HG03175 (cell line): ENCODE results near the gene MSI2.

Source experiments
- ATAC-seq: cut with Tn5 transposase; IDR thresholded peaks from one replicate; pipeline ENCODE4 v1.9.1; 2021; ENCODE audit warnings: mild to moderate bottlenecking, moderate library complexity; ENCODE audit not compliant: unreplicated experiment

Gene MSI2

DNA sequence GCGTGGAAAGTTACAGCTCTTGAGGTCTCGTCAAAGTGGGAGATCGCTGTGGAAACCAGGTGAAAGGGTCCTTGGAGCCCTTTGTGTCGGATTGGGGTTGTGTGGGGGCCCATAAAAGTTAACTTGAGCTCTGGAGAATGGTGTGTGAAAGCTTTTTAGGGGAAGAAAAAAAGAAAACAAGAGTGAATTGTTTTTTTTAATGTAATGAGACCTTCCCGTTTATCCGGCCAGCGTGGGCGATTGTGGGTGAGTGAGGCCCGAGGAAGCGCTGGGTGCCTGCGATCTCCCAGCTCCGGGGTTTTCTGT is 150.6 kb downstream of the MSI2 start:
- no peak for ATAC-seq

GRCh38 chr17:57407287-57408070 is 151.2 kb downstream of the MSI2 start:
- no peak for ATAC-seq

DNA sequence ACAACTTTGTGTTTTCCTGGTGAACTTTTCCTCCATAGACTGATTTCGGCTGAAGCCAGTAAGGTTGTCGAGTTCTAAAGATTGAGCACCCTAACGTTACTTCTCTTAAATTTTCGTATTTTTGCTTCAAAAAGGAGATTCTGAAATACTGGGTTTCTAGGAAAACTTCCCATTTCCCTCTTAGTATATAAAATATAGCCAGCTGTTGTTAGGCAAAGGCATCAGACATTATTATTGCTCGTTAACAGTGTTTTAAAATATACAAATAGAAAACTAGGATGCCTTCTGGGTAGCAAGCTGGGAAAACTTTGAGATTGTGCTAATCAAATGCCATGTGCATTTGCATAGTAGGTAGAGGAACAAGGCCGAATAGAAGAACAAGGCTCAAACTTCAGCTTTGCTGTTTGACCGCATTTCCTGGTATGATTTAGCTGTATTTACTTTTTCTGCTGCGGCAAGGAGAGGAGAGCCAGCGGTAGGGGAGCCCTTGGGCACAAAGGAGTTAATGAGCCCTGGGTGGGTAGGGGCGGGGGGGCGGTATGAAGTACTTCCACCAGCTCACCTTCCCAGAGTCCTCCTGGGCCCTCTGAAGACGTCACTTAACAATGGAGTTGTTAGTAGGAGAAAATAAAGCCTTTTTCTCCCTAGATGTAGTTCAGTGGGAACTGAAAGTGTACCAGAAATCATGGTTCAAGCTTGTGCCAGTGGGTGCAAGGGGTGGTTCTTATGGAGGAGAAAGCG is 151.9 kb downstream of the MSI2 start:
- no peak for ATAC-seq

GRCh38 chr17:57410169-57410568 is 153.8 kb downstream of the MSI2 start:
- no peak for ATAC-seq

- no peak for ATAC-seq
Observed at GRCh38 chr17:57412520-57413096, 156.3 kb downstream of the MSI2 start.

- ATAC-seq = no peak
Observed at GRCh38 chr17:57413848-57414651, 157.7 kb downstream of the MSI2 start.

GRCh38 chr17:57415751-57416207 is 159.5 kb downstream of the MSI2 start:
- ATAC-seq = no peak

GRCh38 chr17:57416369-57416768 is 160.0 kb downstream of the MSI2 start:
- no peak for ATAC-seq

DNA sequence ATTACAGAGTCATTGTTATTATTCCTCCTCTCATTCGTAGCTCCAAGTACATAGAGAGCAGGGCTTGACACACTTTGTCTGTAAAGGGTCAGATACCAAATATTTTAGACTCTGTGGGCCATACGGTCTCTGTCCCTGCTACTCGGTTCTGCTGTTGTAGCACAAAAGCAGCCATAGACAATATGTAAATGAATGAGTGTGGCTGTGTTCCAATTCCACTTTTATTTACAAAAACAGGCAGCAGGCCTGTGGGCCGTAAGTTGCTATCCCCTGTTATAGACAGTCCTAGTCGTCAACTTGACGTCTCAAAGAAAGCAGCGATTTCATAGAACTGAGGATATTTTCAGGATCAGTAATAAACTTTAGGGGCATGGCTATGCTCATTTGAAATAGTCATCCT is 161.6 kb downstream of the MSI2 start:
- ATAC-seq = no peak

DNA sequence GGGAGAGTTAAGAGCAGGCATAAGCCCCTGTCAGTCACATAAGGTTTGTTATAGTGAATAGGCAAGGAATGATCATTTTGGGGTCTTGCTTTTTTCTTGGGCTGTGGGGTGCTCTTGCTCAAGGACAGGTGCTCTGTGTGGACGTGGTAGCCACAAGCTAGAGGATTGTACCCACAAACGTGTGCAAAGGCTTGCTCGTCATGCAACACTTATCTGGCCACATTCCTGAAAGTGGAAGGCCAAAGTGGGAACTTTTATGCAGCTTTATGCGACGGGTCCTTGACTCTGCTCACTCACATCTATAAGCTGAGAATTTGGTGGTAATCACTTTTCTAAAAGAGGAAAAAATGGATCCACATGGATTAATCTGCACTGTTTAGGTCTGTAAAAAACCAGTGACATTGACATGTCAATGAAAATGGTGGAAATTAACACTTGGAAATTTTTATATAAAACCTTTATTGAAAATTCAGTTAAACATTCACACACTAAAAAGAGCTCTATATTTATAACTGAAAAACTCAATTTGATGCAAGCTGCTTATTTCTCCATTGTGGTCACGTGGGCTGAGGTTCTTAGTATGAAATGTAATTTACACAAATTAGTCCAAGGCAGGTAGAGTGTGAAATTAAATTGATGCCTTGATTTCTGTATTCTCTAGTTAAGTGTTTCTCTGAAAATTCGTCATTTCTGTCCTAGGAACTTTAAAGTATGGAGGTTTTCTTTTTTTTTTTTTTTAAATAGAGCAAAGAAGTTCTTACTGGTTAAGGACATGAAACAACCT is 162.3 kb downstream of the MSI2 start:
- ATAC-seq = no peak

GRCh38 chr17:57419940-57420550 is 163.7 kb downstream of the MSI2 start:
- no peak for ATAC-seq

DNA sequence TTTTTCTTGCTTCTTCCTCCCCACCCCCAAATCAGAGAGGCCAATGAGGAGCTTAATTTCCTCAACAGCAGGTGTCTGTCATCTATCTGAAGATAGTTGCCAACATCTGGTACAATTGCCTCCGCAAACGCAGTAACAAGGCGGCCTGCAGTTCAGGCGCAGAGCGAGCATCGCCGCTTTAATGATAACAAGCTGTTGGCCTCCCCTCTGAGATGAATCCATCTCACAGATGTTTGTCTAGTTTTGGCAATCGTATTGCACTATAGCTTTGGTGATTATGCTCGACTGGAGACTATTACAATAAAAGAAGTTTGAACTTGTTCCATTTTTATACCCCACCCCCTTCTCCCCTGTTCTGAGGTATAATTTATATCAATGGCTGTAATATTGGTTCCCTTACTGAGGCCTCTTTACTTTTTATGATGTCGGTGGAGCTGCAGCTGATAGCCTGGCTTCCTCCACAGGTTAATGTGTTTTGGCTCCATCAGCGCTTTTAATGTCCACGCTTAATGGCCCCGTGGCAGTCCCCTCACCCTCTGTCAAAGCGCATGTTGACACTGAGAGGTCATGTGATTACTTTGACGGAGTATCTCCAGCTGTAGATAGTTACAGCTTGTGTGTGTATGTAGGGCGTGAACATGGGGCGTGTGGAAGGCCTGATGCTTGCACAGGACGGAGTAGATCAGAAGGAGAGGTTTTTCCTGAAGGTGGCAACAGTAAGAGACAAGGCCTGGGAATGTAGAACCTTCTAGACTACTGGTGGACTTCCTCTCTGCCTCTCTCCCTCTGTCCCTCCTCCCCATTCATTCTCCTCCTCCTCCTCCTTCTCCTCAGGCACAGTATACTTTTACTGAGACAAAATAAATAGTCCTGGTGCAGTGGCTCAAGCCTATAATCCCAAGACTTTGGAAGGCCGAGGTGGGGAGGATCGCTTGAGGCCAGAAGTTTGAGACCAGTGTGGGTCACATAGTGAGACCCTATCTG is 164.7 kb downstream of the MSI2 start:
- no peak for ATAC-seq

- peak; percentile 84 for ATAC-seq
Observed at GRCh38 chr17:57422574-57423164, 166.3 kb downstream of the MSI2 start.

DNA sequence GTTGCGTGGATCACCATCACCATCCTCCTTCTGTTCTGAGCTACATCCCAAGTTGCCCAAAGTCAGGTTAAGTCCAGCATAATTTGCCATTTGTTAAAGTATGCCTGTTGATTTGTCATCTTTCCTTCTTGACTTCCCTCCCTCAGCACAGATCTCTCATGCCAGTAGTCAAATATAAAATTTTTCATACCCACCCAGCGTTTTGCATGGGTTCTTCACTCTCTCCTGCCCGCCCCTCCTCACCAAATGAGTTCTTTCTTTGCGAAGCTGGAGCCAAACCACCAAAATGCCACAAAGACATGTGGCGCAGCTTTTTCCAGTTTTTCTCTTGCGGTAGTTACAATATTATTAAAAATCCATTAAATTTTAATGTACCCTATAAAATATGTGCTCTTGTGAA is 167.2 kb downstream of the MSI2 start:
- no peak for ATAC-seq

DNA sequence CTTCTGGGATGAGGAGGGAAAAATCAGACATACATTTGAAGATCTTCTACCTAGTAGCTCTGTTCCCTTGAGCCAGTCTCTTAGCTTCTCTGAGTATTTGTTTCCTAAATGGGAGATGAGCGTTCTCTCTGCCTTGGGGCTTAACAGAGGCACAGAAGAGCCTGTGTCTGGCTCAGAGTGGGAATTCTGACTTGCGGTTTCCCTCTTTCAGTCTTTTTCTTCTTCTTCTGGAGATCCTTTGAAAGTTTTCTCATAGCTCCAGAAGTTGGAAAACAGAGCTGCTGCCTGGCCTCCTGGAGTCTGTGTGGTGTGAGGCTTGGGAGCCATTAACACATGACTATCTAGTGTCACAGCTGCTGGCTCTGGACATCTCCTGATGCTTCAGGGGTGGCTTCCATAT is 167.9 kb downstream of the MSI2 start:
- ATAC-seq = no peak

DNA sequence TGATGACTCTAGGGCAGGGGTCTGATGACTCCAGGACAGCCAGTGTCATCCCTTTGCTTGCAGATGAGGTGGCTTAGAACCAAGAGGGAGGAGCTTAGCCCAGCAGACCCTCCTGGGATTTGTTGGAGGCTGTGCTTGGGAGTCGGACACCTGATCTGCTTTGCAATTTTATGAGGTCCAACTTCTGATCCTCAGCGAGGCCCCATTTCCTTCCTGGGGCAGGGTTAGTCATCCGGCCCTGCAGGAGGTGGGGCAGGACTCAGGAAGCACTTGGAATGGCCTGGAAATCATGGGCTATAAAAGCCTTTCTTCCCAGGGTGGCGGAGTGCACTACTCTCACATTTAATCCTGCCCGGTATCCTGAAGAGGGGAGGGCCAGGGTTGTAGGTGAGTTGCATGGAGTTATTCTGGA is 168.5 kb downstream of the MSI2 start:
- ATAC-seq = no peak

DNA sequence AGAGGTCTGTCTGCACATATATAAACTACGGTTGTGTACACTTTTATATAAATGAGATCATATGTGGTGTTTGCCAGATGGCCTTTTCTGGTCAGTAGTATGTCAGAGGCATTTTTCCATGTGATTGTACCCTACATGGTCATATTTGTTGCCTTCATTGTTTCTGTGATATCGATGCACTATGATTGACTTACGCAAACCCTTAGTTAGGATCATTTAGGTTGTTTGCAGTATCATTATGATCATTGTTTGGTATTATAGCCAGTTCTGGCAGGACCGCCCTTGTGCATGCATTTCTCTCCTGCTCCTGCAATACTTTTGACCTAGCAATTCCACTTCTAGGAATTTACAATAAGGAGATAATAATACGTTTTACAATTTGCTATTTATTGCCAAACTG is 169.1 kb downstream of the MSI2 start:
- no peak for ATAC-seq
